ENCODE data around the gene HECW1. TPM values are rescaled to one million over a fixed set of nuclear protein-coding genes. Genes with fewer than 3 reads are reported as not detected.
"Not testable (repeated sequence)": the region's sequence is repeated elsewhere in the genome, so short reads cannot be mapped to it uniquely, and the experiment has no call there.

HECW1 gene
- total and polyA plus RNA-seq, 4 donors = 0.05 TPM; not detected in 3

GRCh38 chr7:43136064-43136463 lies 23.6 kb downstream of the HECW1 start:
- no peak for TF ChIP-seq SP1 (IDR thresholded peaks at IDR 0.05)
- TF ChIP-seq CTCF (IDR thresholded peaks at IDR 0.05; ENCODE audit: low read depth, low read length, missing input control) = no peak
- no peak for TF ChIP-seq YY1 (IDR thresholded peaks at IDR 0.05)
- TF ChIP-seq, protein P1, sequence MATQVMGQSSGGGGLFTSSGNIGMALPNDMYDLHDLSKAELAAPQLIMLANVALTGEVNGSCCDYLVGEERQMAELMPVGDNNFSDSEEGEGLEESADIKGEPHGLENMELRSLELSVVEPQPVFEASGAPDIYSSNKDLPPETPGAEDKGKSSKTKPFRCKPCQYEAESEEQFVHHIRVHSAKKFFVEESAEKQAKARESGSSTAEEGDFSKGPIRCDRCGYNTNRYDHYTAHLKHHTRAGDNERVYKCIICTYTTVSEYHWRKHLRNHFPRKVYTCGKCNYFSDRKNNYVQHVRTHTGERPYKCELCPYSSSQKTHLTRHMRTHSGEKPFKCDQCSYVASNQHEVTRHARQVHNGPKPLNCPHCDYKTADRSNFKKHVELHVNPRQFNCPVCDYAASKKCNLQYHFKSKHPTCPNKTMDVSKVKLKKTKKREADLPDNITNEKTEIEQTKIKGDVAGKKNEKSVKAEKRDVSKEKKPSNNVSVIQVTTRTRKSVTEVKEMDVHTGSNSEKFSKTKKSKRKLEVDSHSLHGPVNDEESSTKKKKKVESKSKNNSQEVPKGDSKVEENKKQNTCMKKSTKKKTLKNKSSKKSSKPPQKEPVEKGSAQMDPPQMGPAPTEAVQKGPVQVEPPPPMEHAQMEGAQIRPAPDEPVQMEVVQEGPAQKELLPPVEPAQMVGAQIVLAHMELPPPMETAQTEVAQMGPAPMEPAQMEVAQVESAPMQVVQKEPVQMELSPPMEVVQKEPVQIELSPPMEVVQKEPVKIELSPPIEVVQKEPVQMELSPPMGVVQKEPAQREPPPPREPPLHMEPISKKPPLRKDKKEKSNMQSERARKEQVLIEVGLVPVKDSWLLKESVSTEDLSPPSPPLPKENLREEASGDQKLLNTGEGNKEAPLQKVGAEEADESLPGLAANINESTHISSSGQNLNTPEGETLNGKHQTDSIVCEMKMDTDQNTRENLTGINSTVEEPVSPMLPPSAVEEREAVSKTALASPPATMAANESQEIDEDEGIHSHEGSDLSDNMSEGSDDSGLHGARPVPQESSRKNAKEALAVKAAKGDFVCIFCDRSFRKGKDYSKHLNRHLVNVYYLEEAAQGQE (IDR thresholded peaks at IDR 0.05) = no peak
- no peak for TF ChIP-seq HNF4A (conservative IDR thresholded peaks at IDR 0.05)
- TF ChIP-seq ZBTB33 (IDR thresholded peaks at IDR 0.05) = no peak
- no peak for TF ChIP-seq GABPA (IDR thresholded peaks at IDR 0.05 in 1 of 2, conservative IDR thresholded peaks at IDR 0.05 in 1 of 2)
- TF ChIP-seq ATF3 (IDR thresholded peaks at IDR 0.05) = no peak
- H3K27ac ChIP-seq (ENCODE audit: low read depth in 1 of 2, low read length in 2 of 2) = no peak overlapping the region
- 43% methylated on average over 2 of the region's 2 CpGs for WGBS
- no peaks in the 10 kb centered on the region for H3K36me3 ChIP-seq (ENCODE audit: control insufficient read depth in 4 of 4, insufficient read depth in 3 of 4, low read depth in 1 of 4, low read length in 3 of 4)
- peaks cover 0 to 7% (median 0%) of the 10 kb centered on the region in 4 donors for H3K27me3 ChIP-seq (ENCODE audit: control insufficient read depth in 4 of 4, insufficient read depth in 4 of 4, low read length in 3 of 4)
- no peak overlapping the region for H3K9ac ChIP-seq (ENCODE audit: low read depth in 1 of 2, low read length in 2 of 2)
- no peaks in the 10 kb centered on the region for H3K4me1 ChIP-seq (ENCODE audit: control insufficient read depth in 4 of 4, insufficient read depth in 4 of 4, low read length in 3 of 4)
- no peak overlapping the region for H3K4me3 ChIP-seq (ENCODE audit: low read depth in 1 of 3, low read length in 3 of 3)
- no peaks in the 10 kb centered on the region for H3K9me3 ChIP-seq (ENCODE audit: control insufficient read depth in 4 of 4, low read length in 3 of 4)
- no peak for DNase-seq (ENCODE audit: low spot score)

DNA sequence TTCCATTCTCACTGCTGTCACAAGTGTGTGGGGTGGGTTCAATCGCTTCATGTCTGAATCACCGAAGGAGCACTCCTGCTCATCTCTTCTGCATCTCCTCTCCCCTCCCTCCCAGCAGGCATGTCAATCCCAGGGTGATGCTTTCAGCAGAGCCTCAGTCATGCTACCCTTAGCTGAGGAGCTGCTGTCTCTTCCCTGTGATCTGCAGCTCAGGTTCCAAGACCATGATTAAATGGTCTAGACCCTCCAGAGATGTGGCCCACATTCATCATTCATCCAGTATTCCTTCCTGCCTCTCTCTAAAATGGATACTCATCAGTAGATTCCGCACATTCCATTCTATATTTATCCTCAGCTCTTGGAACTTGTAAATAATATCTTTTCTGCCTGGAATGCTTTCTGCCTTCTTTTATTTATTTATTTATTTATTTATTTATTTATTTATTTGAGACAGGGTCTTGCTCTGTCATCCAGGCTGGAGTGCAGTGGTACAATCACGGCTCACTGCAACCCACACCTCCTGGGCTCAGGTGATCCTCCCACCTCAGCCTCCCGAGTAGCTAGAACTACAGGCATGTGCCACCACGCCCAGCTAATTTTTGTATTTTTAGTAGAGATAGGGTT lies 24.8 kb downstream of the HECW1 start:
- not testable (repeated sequence) for H3K27ac ChIP-seq (ENCODE audit: low read depth in 1 of 2, low read length in 2 of 2); H3K9ac ChIP-seq (ENCODE audit: low read depth in 1 of 2, low read length in 2 of 2); H3K36me3 ChIP-seq (ENCODE audit: control insufficient read depth in 4 of 4, insufficient read depth in 3 of 4, low read depth in 1 of 4, low read length in 3 of 4); H3K4me1 ChIP-seq (ENCODE audit: control insufficient read depth in 4 of 4, insufficient read depth in 4 of 4, low read length in 3 of 4); H3K9me3 ChIP-seq (ENCODE audit: control insufficient read depth in 4 of 4, low read length in 3 of 4); H3K4me3 ChIP-seq (ENCODE audit: low read depth in 1 of 3, low read length in 3 of 3); H3K27me3 ChIP-seq (ENCODE audit: control insufficient read depth in 4 of 4, insufficient read depth in 4 of 4, low read length in 3 of 4); DNase-seq (ENCODE audit: low spot score)
- 83% methylated on average over 6 of the region's 6 CpGs for WGBS

- Histone ChIP-seq H3K27me3 (ENCODE audit: control insufficient read depth in 4 of 4, insufficient read depth in 4 of 4, low read length in 3 of 4) (peaks cover 0 to 5% (median 0%) of the 10 kb centered on the region in 4 donors), H3K4me1 (ENCODE audit: control insufficient read depth in 4 of 4, insufficient read depth in 4 of 4, low read length in 3 of 4) (no peaks in the 10 kb centered on the region), H3K4me3 (ENCODE audit: low read depth in 1 of 3, low read length in 3 of 3) (no peak overlapping the region), H3K9me3 (ENCODE audit: control insufficient read depth in 4 of 4, low read length in 3 of 4) (no peaks in the 10 kb centered on the region), H3K27ac (ENCODE audit: low read depth in 1 of 2, low read length in 2 of 2) (no peak overlapping the region), H3K9ac (ENCODE audit: low read depth in 1 of 2, low read length in 2 of 2) (no peak overlapping the region), H3K36me3 (ENCODE audit: control insufficient read depth in 4 of 4, insufficient read depth in 3 of 4, low read depth in 1 of 4, low read length in 3 of 4) (no peaks in the 10 kb centered on the region)
- DNase-seq (ENCODE audit: low spot score) = no peak
- 78% methylated on average over 3 of the region's 3 CpGs for WGBS
- no peak for TF ChIP-seq YY1 (IDR thresholded peaks at IDR 0.05)
- no peak for TF ChIP-seq HNF4A (conservative IDR thresholded peaks at IDR 0.05)
- no peak for TF ChIP-seq JUND (IDR thresholded peaks at IDR 0.05)
- TF ChIP-seq ATF3 (IDR thresholded peaks at IDR 0.05) = no peak
- no peak for TF ChIP-seq FOXA2 (IDR thresholded peaks at IDR 0.05)
- no peak for TF ChIP-seq FOXA1 (IDR thresholded peaks at IDR 0.05)
- no peak for TF ChIP-seq GABPA (IDR thresholded peaks at IDR 0.05 in 1 of 2, conservative IDR thresholded peaks at IDR 0.05 in 1 of 2)
- no peak for TF ChIP-seq CTCF (IDR thresholded peaks at IDR 0.05; ENCODE audit: low read depth, low read length, missing input control)
- no peak for TF ChIP-seq RAD21 (IDR thresholded peaks at IDR 0.05)
- TF ChIP-seq SP1 (IDR thresholded peaks at IDR 0.05) = no peak
- no peak for TF ChIP-seq HNF4G (IDR thresholded peaks at IDR 0.05)
- TF ChIP-seq ZBTB33 (IDR thresholded peaks at IDR 0.05) = no peak
Observed at GRCh38 chr7:43137811-43138210, 25.4 kb downstream of the HECW1 start.
